ENCODE measurements around the gene STAC. TPM values are rescaled to one million over a fixed set of nuclear protein-coding genes. Genes with fewer than 3 reads are reported as not detected.

The STAC gene
- total and polyA plus RNA-seq, 10 of the 15 experiments (the other 5 are each of a cell fraction or from before 2014, with no cell fraction given) = 0.07 TPM; not detected in 9

- in situ Hi-C loops (cut with MboI) = no loop called here
- ChIA-PET CTCF (no interaction called here), RAD21 (ENCODE audit: unreplicated experiment) (no interaction called here), SMC1A (ENCODE audit: uncharacterized antibody, unreplicated experiment) (no interaction called here), POLR2A (no interaction called here)
- no peak overlapping the region for H2AFZ ChIP-seq (ENCODE audit: control insufficient read depth, low read depth, low read length)
- ATAC-seq = no peak
- no peak for TF ChIP-seq SIN3A (IDR thresholded peaks at IDR 0.05; ENCODE audit: low read depth, low read length)
- no peak for TF ChIP-seq CEBPZ (IDR thresholded peaks at IDR 0.05; ENCODE audit: low read depth, low read length)
- TF ChIP-seq MEF2B (IDR thresholded peaks at IDR 0.05; ENCODE audit: partially characterized antibody, poor library complexity, severe bottlenecking) = no peak
- no peak for TF ChIP-seq POLR2A (IDR thresholded peaks at IDR 0.05; ENCODE audit: low read depth, low read length)
- no peak for TF ChIP-seq RB1 (IDR thresholded peaks at IDR 0.05; ENCODE audit: borderline replicate concordance)
- TF ChIP-seq USF1 (IDR thresholded peaks at IDR 0.05; ENCODE audit: borderline replicate concordance, extremely low read length, insufficient read depth, low read depth, low read length) = no peak
- TF ChIP-seq WRNIP1 (IDR thresholded peaks at IDR 0.05; ENCODE audit: borderline replicate concordance, low read depth, low read length) = no peak
- H3K4me3 ChIP-seq = no peak overlapping the region
- no peaks in the 10 kb centered on the region for H3K36me3 ChIP-seq (ENCODE audit: control insufficient read depth in 2 of 2, insufficient read depth in 2 of 2, low read length in 1 of 2)
- DNase-seq (ENCODE audit: low read depth, low spot score) = no peak
- H3K27ac ChIP-seq (ENCODE audit: control insufficient read depth, insufficient read depth) = no peak overlapping the region
- no TSS peak for BruUV-seq (replicated peaks)
- no peak overlapping the region for H3K4me2 ChIP-seq (ENCODE audit: control insufficient read depth, insufficient read depth)
- no peak for FAIRE-seq
- H3K79me2 ChIP-seq (ENCODE audit: control insufficient read depth, insufficient read depth, low read length) = no peaks in the 10 kb centered on the region
- 0% methylated on average over 1 of the region's 1 CpG for WGBS (ENCODE audit: insufficient coverage, insufficient replicate concordance, low lambda C conversion rate, missing lambda C conversion rate)
- H3K27me3 ChIP-seq (replicated peaks in 1 of 2; ENCODE audit: control insufficient read depth in 2 of 2, insufficient read depth in 2 of 2, low read length in 1 of 2) = no peaks in the 10 kb centered on the region
- H3K9me3 ChIP-seq (replicated peaks; ENCODE audit: control insufficient read depth, insufficient read depth, low read length) = no peaks in the 10 kb centered on the region
- no peak overlapping the region for H3K9ac ChIP-seq (ENCODE audit: control insufficient read depth, insufficient read depth, low read length)
- no peaks in the 10 kb centered on the region for H3K4me1 ChIP-seq (ENCODE audit: control insufficient read depth, insufficient read depth, low read length)
- intact Hi-C loops (cut with micrococcal nuclease; ENCODE audit: unreplicated experiment) = no loop called here
- no peaks in the 10 kb centered on the region for H4K20me1 ChIP-seq (ENCODE audit: control insufficient read depth, insufficient read depth)
These were observed 121.3 kb downstream of the STAC start for GRCh38 chr3:36501616-36502015.
